PC-3 (cell line): ENCODE results near the gene IL10RB. TPM values are rescaled to one million over a fixed set of nuclear protein-coding genes. Genes with fewer than 3 reads are reported as not detected.

ENCODE experiments used
- ATAC-seq: fragments of 200-7000 bp; cut with Tn5 transposase; 2 replicates; pipeline ENCODE4 v1.9.1; 2020; ENCODE audit warnings: mild to moderate bottlenecking, moderate library complexity
- BruUV-seq: library from RNA; stranded (reverse); fragments of 400-500 nt; replicated peaks from 2 replicates; lab custom pipeline; 2021; lab: Mats Ljungman, UMichigan
- CTCF ChIA-PET: fragments of 300-600 bp; sonication (Branson Sonifier 250); formaldehyde crosslinking; loops from one replicate; lab custom pipeline; 2022; ENCODE audit warnings: antibody characterized with exemption; lab: Charles Lee
- POLR2A ChIA-PET: fragments of 300-600 bp; sonication (Branson Sonifier 250); formaldehyde crosslinking; loops from one replicate; lab custom pipeline; 2022; ENCODE audit warnings: antibody characterized with exemption; ENCODE audit not compliant: unreplicated experiment; lab: Charles Lee
- DNase-seq: peaks from one replicate; pipeline ENCODE4 v3.0.0-alpha.2; 2015
- H2AFZ ChIP-seq: fragments of 300-600 bp; sonication (generic); 2 replicates; pipeline ENCODE4 v1.6.0; 2016; ENCODE audit warnings: antibody characterized with exemption, low read length
- H3F3A ChIP-seq: fragments of 300-600 bp; sonication (generic); one replicate; pipeline ENCODE4 v1.6.0; 2017; ENCODE audit warnings: antibody characterized with exemption, low read length, control low read depth, mild to moderate bottlenecking; ENCODE audit not compliant: unreplicated experiment
- H3K27ac ChIP-seq: fragments of 300-600 bp; sonication (generic); 2 replicates; pipeline ENCODE4 v1.5.1; 2016; ENCODE audit warnings: mild to moderate bottlenecking, low read length
- H3K27me3 ChIP-seq: fragments of 300-600 bp; sonication (generic); 2 replicates; pipeline ENCODE4 v1.6.1; 2016; ENCODE audit warnings: low read length, mixed read lengths
- H3K36me3 ChIP-seq: fragments of 300-600 bp; sonication (generic); 2 replicates; pipeline ENCODE4 v1.6.1; 2016; ENCODE audit warnings: low read depth, mixed run types, low read length, mixed read lengths
- H3K4me1 ChIP-seq: fragments of 300-600 bp; sonication (generic); 2 replicates; pipeline ENCODE4 v1.5.1; 2016; ENCODE audit warnings: low read length; ENCODE audit not compliant: insufficient read depth
- H3K4me2 ChIP-seq: fragments of 300-600 bp; sonication (generic); 2 replicates; pipeline ENCODE4 v1.6.0; 2016; ENCODE audit warnings: low read length
- H3K4me3 ChIP-seq: fragments of 300-600 bp; sonication (generic); 2 replicates; pipeline ENCODE4 v1.5.1; 2016; ENCODE audit warnings: mild to moderate bottlenecking, low read length, mixed read lengths
- H3K79me2 ChIP-seq: fragments of 300-600 bp; sonication (generic); 2 replicates; pipeline ENCODE4 v1.6.1; 2017; ENCODE audit warnings: low read length, mixed read lengths
- H3K9ac ChIP-seq: fragments of 300-600 bp; sonication (generic); 2 replicates; pipeline ENCODE4 v1.6.0; 2016; ENCODE audit warnings: mild to moderate bottlenecking, low read length
- H3K9me2 ChIP-seq: fragments of 300-600 bp; sonication (generic); replicated peaks from 2 replicates; pipeline ENCODE4 v1.6.1; 2016; ENCODE audit warnings: mixed run types, low read length, mixed read lengths
- H3K9me3 ChIP-seq: fragments of 300-600 bp; sonication (generic); 2 replicates; pipeline ENCODE4 v1.6.1; 2016; ENCODE audit warnings: low read length, mixed read lengths
- H4K20me1 ChIP-seq: fragments of 300-600 bp; sonication (generic); 2 replicates; pipeline ENCODE4 v1.6.1; 2016; ENCODE audit warnings: low read length, mixed read lengths
- CTCF ChIP-seq: fragments of 300-600 bp; sonication (generic); conservative IDR thresholded peaks from 2 replicates; pipeline ENCODE4 v1.5.1; 2017; ENCODE audit warnings: antibody characterized with exemption, low read depth, mild to moderate bottlenecking, low read length
- EZH2 ChIP-seq: fragments of 300-600 bp; sonication (generic); IDR thresholded peaks from one replicate; pipeline ENCODE4 v1.6.1; 2017; ENCODE audit warnings: antibody characterized with exemption, mild to moderate bottlenecking, low read length; ENCODE audit not compliant: unreplicated experiment
- EZH2phosphoT487 ChIP-seq: fragments of 300-600 bp; sonication (generic); IDR thresholded peaks from 2 replicates; pipeline ENCODE4 v1.6.1; 2018; ENCODE audit warnings: mild to moderate bottlenecking, antibody characterized with exemption, low read length, borderline replicate concordance
- intact Hi-C: fragments of 100-400 bp; cut with micrococcal nuclease; formaldehyde crosslinking; loops from 2 replicates; pipeline ENCODE4 v1.9.0; 2023
- total RNA-seq: library from RNA; depleted of rRNA; stranded (reverse); fragments of >200 nt; gene quantifications from 2 replicates; pipeline ENCODE4 v1.2.3, GENCODE V29; 2014

The IL10RB gene
- total RNA-seq, 1 experiment from 2014 or later: 26.8 TPM

- DNase-seq: no peak
- ATAC-seq: no peak
- CTCF ChIA-PET: no interaction called here
- TF ChIP-seq EZH2phosphoT487: no peak
- TF ChIP-seq CTCF: no peak
- TF ChIP-seq EZH2: no peak
- no peaks in the 10 kb centered on the region for H3K9me2 ChIP-seq
- H3K4me2 ChIP-seq: no peak overlapping the region
- H3K4me3 ChIP-seq: no peak overlapping the region
- BruUV-seq: no TSS peak
- H3K9ac ChIP-seq: no peak overlapping the region
- no peaks in the 10 kb centered on the region for H3K79me2 ChIP-seq
- H2AFZ ChIP-seq: no peak overlapping the region
- no peaks in the 10 kb centered on the region for H3F3A ChIP-seq
- H3K27me3 ChIP-seq: no peaks in the 10 kb centered on the region
- peaks cover under 1% of the 10 kb centered on the region; the same call in 1 of the 2 replicates for H3K4me1 ChIP-seq
- no peaks in the 10 kb centered on the region for H3K9me3 ChIP-seq
- no peaks in the 10 kb centered on the region for H3K36me3 ChIP-seq
- H4K20me1 ChIP-seq: no peaks in the 10 kb centered on the region
- POLR2A ChIA-PET: no interaction called here
- intact Hi-C loops: no loop called here
- no peak overlapping the region for H3K27ac ChIP-seq
These were observed 15.0 kb downstream of the IL10RB start for GRCh38 chr21:33281096-33281652.

- no peaks in the 10 kb centered on the region for H3F3A ChIP-seq
- TF ChIP-seq CTCF (no peak), EZH2phosphoT487 (no peak), EZH2 (no peak)
- no peaks in the 10 kb centered on the region for H4K20me1 ChIP-seq
- BruUV-seq: no TSS peak
- no peaks in the 10 kb centered on the region for H3K9me2 ChIP-seq
- no peak overlapping the region for H3K4me3 ChIP-seq
- H2AFZ ChIP-seq: no peak overlapping the region
- no peak overlapping the region for H3K27ac ChIP-seq
- no peak overlapping the region for H3K9ac ChIP-seq
- no peaks in the 10 kb centered on the region for H3K79me2 ChIP-seq
- H3K4me1 ChIP-seq: peaks cover 15% of the 10 kb centered on the region
- no peaks in the 10 kb centered on the region for H3K27me3 ChIP-seq
- intact Hi-C loops: no loop called here
- no peak for DNase-seq
- ATAC-seq: no peak
- H3K4me2 ChIP-seq: no peak overlapping the region
- ChIA-PET CTCF (interaction anchor here (0.5 kb wide), 1 partner anchor 474 kb away, joined by 11 read pairs; no protein-coding TSS in a partner anchor), POLR2A (no interaction called here)
- H3K9me3 ChIP-seq: no peaks in the 10 kb centered on the region
- H3K36me3 ChIP-seq: no peaks in the 10 kb centered on the region
These were observed 17.0 kb downstream of the IL10RB start for GRCh38 chr21:33283203-33283602.

GRCh38 chr21:33286076-33286475 is 19.9 kb downstream of the IL10RB start:
- no peak for DNase-seq
- ATAC-seq: no peak
- Histone ChIP-seq H3K9me2 (no peaks in the 10 kb centered on the region), H3K9ac (no peak overlapping the region), H3K27ac (no peak overlapping the region), H3F3A (no peaks in the 10 kb centered on the region), H3K4me1 (peaks cover 15% of the 10 kb centered on the region), H3K36me3 (no peaks in the 10 kb centered on the region), H3K9me3 (no peaks in the 10 kb centered on the region), H4K20me1 (no peaks in the 10 kb centered on the region), H3K4me2 (no peak overlapping the region), H3K27me3 (no peaks in the 10 kb centered on the region), H2AFZ (no peak overlapping the region), H3K4me3 (no peak overlapping the region), H3K79me2 (no peaks in the 10 kb centered on the region)
- TF ChIP-seq EZH2phosphoT487: no peak
- TF ChIP-seq EZH2: no peak
- no peak for TF ChIP-seq CTCF
- ChIA-PET POLR2A (no interaction called here), CTCF (no interaction called here)
- BruUV-seq: no TSS peak
- intact Hi-C loops: no loop called here
